Measurements from ENCODE around the gene TSPAN8.
"Not testable (repeated sequence)": the region's sequence is repeated elsewhere in the genome, so short reads cannot be mapped to it uniquely, and the experiment has no call there.

The TSPAN8 gene

GRCh38 chr12:71157601-71158233 lies at the start of gene TSPAN8:
Gene TSPAN8, minus strand, starts transcription at chr12:71157999. Its CDS starts 321 bp downstream, at chr12:71157678.
- DNase-seq, result no peak

GRCh38 chr12:71201136-71201679 lies 43.4 kb upstream of the TSPAN8 start:
- DNase-seq, result no peak

- DNase-seq, result no peak
Observed at GRCh38 chr12:71200706-71201105, 42.9 kb upstream of the TSPAN8 start.

- no peak for DNase-seq
Observed at GRCh38 chr12:71197460-71197859, 39.7 kb upstream of the TSPAN8 start.

GRCh38 chr12:71195338-71195896 lies 37.6 kb upstream of the TSPAN8 start:
- DNase-seq, result no peak

GRCh38 chr12:71194657-71195056 lies 36.9 kb upstream of the TSPAN8 start:
- no peak for DNase-seq

GRCh38 chr12:71193041-71193440 lies 35.2 kb upstream of the TSPAN8 start:
- DNase-seq, result no peak

- DNase-seq, result no peak
Observed at GRCh38 chr12:71191509-71192196, 33.9 kb upstream of the TSPAN8 start.

GRCh38 chr12:71190822-71191221 lies 33.0 kb upstream of the TSPAN8 start:
- no peak for DNase-seq

- DNase-seq, result no peak
Observed at GRCh38 chr12:71187379-71187778, 29.6 kb upstream of the TSPAN8 start.

- no peak for DNase-seq
Observed at GRCh38 chr12:71186571-71187288, 28.9 kb upstream of the TSPAN8 start.

- DNase-seq, result no peak
Observed at GRCh38 chr12:71183846-71184245, 26.0 kb upstream of the TSPAN8 start.

- no peak for DNase-seq
Observed at GRCh38 chr12:71183018-71183417, 25.2 kb upstream of the TSPAN8 start.

- DNase-seq, result no peak
Observed at GRCh38 chr12:71178162-71178561, 20.4 kb upstream of the TSPAN8 start.

GRCh38 chr12:71174825-71175224 lies 17.0 kb upstream of the TSPAN8 start:
- no peak for DNase-seq

GRCh38 chr12:71174146-71174545 lies 16.3 kb upstream of the TSPAN8 start:
- no peak for DNase-seq

- DNase-seq, result no peak
Observed at GRCh38 chr12:71170456-71170855, 12.7 kb upstream of the TSPAN8 start.

- DNase-seq, result no peak
Observed at GRCh38 chr12:71169286-71169685, 11.5 kb upstream of the TSPAN8 start.

GRCh38 chr12:71166862-71167496 lies 9.2 kb upstream of the TSPAN8 start:
- DNase-seq, result no peak

GRCh38 chr12:71166280-71166679 lies 8.5 kb upstream of the TSPAN8 start:
- DNase-seq, result no peak

- not testable (repeated sequence) for DNase-seq
Observed at GRCh38 chr12:71165780-71166179, 8.0 kb upstream of the TSPAN8 start.

GRCh38 chr12:71164568-71165197 lies 6.9 kb upstream of the TSPAN8 start:
- DNase-seq, result no peak

Data from stimulated activated CD4-positive, alpha-beta T cell treated with anti-CD3 and anti-CD28 coated beads, Interleukin-2, amount 100 ng/mL, for 48 hours (primary cell).